Calu3 (cell line): ENCODE results near the gene CCDC187. TPM values are rescaled to one million over a fixed set of nuclear protein-coding genes. Genes with fewer than 3 reads are reported as not detected.

Experiments used
- BruUV-seq: library from RNA; stranded (reverse); fragments of 400-500 nt; replicated peaks from 2 replicates; lab custom pipeline; 2021; lab: Mats Ljungman, UMichigan
- CTCF ChIA-PET: fragments of 300-600 bp; sonication (Branson Sonifier 250); formaldehyde crosslinking; loops from one replicate; lab custom pipeline; 2022; ENCODE audit warnings: antibody characterized with exemption; lab: Charles Lee
- DNase-seq: peaks from one replicate; pipeline ENCODE4 v3.0.0; 2022
- H3K27ac Mint-ChIP-seq: one replicate; pipeline ENCODE4 v1.8.0; 2022; ENCODE audit warnings: mixed read lengths; ENCODE audit not compliant: unreplicated experiment
- H3K27me3 Mint-ChIP-seq: one replicate; pipeline ENCODE4 v1.8.0; 2022; ENCODE audit warnings: mixed read lengths; ENCODE audit not compliant: unreplicated experiment
- H3K36me3 Mint-ChIP-seq: one replicate; pipeline ENCODE4 v1.8.0; 2022; ENCODE audit warnings: mild to moderate bottlenecking, moderate library complexity, mixed read lengths; ENCODE audit not compliant: insufficient read depth, unreplicated experiment
- H3K4me1 Mint-ChIP-seq: one replicate; pipeline ENCODE4 v1.8.0; 2022; ENCODE audit warnings: mild to moderate bottlenecking, low read depth, mixed read lengths; ENCODE audit not compliant: unreplicated experiment
- H3K4me3 Mint-ChIP-seq: one replicate; pipeline ENCODE4 v1.8.0; 2022; ENCODE audit warnings: mild to moderate bottlenecking, low read depth, moderate library complexity, mixed read lengths; ENCODE audit not compliant: unreplicated experiment
- H3K9me3 Mint-ChIP-seq: one replicate; pipeline ENCODE4 v1.8.0; 2022; ENCODE audit warnings: low read depth, mixed read lengths; ENCODE audit not compliant: unreplicated experiment
- intact Hi-C: fragments of 100-400 bp; cut with micrococcal nuclease; formaldehyde crosslinking; loops from one replicate; pipeline ENCODE4 v1.10.0; 2022; ENCODE audit not compliant: unreplicated experiment
- total RNA-seq: library from RNA; stranded (reverse); gene quantifications from 2 replicates; pipeline ENCODE4 v1.2.3, GENCODE V29; 2022
- TF ChIP-seq, protein P1 (sequence below): fragments of 200-600 bp; IDR thresholded peaks from one replicate; pipeline ENCODE4 v1.8.0; 2022; ENCODE audit warnings: antibody characterized with exemption; ENCODE audit not compliant: unreplicated experiment

Gene CCDC187
- total RNA-seq, 1 experiment from 2014 or later: 0.73 TPM

GRCh38 chr9:136278221-136278620, 25.7 kb downstream of the CCDC187 start:
- Mint-ChIP-seq H3K4me3 (no peak overlapping the region), H3K9me3 (no peaks in the 10 kb centered on the region), H3K4me1 (no peaks in the 10 kb centered on the region), H3K36me3 (peaks cover 5% of the 10 kb centered on the region), H3K27me3 (peaks cover 30% of the 10 kb centered on the region), H3K27ac (no peak overlapping the region)
- intact Hi-C loops: no loop called here
- no TSS peak for BruUV-seq
- CTCF ChIA-PET: interaction anchor here (0.7 to 1.0 kb wide), 2 partner anchors 11 to 454 kb away, joined by 3 to 4 read pairs; no protein-coding TSS in a partner anchor
- TF ChIP-seq, protein P1, sequence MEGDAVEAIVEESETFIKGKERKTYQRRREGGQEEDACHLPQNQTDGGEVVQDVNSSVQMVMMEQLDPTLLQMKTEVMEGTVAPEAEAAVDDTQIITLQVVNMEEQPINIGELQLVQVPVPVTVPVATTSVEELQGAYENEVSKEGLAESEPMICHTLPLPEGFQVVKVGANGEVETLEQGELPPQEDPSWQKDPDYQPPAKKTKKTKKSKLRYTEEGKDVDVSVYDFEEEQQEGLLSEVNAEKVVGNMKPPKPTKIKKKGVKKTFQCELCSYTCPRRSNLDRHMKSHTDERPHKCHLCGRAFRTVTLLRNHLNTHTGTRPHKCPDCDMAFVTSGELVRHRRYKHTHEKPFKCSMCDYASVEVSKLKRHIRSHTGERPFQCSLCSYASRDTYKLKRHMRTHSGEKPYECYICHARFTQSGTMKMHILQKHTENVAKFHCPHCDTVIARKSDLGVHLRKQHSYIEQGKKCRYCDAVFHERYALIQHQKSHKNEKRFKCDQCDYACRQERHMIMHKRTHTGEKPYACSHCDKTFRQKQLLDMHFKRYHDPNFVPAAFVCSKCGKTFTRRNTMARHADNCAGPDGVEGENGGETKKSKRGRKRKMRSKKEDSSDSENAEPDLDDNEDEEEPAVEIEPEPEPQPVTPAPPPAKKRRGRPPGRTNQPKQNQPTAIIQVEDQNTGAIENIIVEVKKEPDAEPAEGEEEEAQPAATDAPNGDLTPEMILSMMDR: no peak
- DNase-seq: no peak

DNA sequence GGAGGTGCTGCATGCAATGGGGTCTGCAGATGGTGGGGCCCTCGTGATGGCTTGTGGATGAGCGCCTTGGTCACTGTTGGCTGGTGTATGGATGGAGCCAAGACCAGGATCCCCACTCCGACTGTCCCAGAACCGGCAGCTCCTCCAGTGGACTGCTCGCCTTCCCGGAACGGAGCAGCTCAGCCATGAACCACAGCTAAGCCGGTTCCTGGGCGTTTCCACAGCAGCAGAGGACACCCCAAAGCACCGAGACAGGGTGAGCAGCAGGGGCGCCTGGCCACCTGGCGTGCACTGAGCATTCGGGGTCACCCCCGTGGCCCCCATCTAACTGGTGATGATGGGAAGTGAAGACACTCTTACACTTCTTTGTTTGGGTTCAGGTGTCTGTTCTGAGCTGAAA, 26.1 kb downstream of the CCDC187 start:
- intact Hi-C loops: no loop called here
- TF ChIP-seq, protein P1: no peak

GRCh38 chr9:136276716-136277115, 27.2 kb downstream of the CCDC187 start:
- H3K4me1 Mint-ChIP-seq: no peaks in the 10 kb centered on the region
- peaks cover 45% of the 10 kb centered on the region for H3K27me3 Mint-ChIP-seq
- no peak overlapping the region for H3K27ac Mint-ChIP-seq
- H3K36me3 Mint-ChIP-seq: peaks cover 5% of the 10 kb centered on the region
- no TSS peak for BruUV-seq
- no peak overlapping the region for H3K4me3 Mint-ChIP-seq
- H3K9me3 Mint-ChIP-seq: no peaks in the 10 kb centered on the region
- TF ChIP-seq, protein P1: no peak
- CTCF ChIA-PET: no interaction called here
- no peak for DNase-seq
- intact Hi-C loops: no loop called here

More for the DNA sequence above, 26.1 kb downstream of the CCDC187 start:
- Mint-ChIP-seq H3K9me3 (no peaks in the 10 kb centered on the region), H3K27ac (no peak overlapping the region), H3K4me1 (no peaks in the 10 kb centered on the region), H3K27me3 (peaks cover 35% of the 10 kb centered on the region), H3K4me3 (no peak overlapping the region), H3K36me3 (peaks cover 5% of the 10 kb centered on the region)
- DNase-seq: no peak
- CTCF ChIA-PET: interaction anchor here (1.0 kb wide), 1 partner anchor 10 kb away, joined by 4 read pairs; no protein-coding TSS in a partner anchor
- no TSS peak for BruUV-seq

DNA sequence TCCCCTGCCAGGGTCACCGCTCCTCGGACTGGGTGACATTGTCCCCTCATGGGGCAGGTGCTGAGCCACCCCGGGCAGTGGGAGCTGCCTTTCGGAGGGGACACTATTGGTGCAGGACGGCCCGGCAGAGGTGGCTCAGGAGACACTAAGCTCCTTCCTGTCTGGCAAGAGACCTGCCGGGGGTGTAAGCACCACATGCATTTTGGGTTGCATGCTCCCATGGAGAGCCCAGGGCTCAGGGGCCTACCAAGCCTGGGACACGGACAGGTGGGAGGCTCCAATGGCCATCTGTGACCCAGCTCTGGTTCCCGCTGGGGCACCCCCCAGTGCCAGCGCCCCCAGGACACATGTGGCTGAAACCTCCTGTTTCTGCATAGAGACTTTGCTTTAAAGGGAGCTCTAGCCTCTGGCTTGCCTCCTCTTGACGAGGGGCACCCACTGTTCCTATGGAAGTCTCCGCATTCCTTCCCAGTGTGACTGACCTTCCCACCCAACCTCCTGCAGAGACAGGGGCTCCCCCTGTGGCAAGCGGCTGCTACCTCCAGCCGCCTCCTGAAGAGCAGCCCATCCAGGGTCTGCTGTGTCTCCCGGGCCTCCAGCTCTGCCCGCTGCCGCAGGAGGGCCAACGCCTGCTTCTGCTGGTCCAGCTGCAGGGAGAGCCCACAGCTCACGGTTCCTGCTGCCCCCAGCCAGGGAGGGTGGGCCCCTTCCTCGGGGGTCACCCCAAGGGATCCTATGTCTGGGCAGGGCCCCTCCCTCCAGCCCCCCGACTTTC, 28.1 kb downstream of the CCDC187 start:
- no peaks in the 10 kb centered on the region for H3K4me1 Mint-ChIP-seq
- intact Hi-C loops: no loop called here
- H3K4me3 Mint-ChIP-seq: no peak overlapping the region
- H3K9me3 Mint-ChIP-seq: no peaks in the 10 kb centered on the region
- peaks cover 49% of the 10 kb centered on the region for H3K27me3 Mint-ChIP-seq
- TF ChIP-seq, protein P1: no peak
- peaks cover 5% of the 10 kb centered on the region for H3K36me3 Mint-ChIP-seq
- no peak for DNase-seq
- no peak overlapping the region for H3K27ac Mint-ChIP-seq
- BruUV-seq: no TSS peak
- CTCF ChIA-PET: interaction anchor here (1.2 kb wide), 1 partner anchor 13 kb away, joined by 3 read pairs; no protein-coding TSS in a partner anchor
